Measurements from ENCODE around the gene CDK5.

GRCh38 chr7:151058781-151059366, 1.2 kb upstream of the CDK5 start:
- no peak for TF ChIP-seq HDAC2 (IDR thresholded peaks at IDR 0.05)
- TF ChIP-seq CTCF (IDR thresholded peaks at IDR 0.05): no peak
- TF ChIP-seq NR3C1 (IDR thresholded peaks at IDR 0.05): no peak

Measured in A549 (cell line).